Osteocyte (in vitro differentiated cells): Measurements from ENCODE around the gene TFDP1. TPM values are rescaled to one million over a fixed set of nuclear protein-coding genes. Genes with fewer than 3 reads are reported as not detected.

Experiments
- DNase-seq: peaks from one replicate; pipeline ENCODE4 v3.0.0; 2021; ENCODE audit warnings: mixed read lengths; ENCODE audit not compliant: unreplicated experiment; ENCODE audit errors: extremely low spot score
- H3K27ac Mint-ChIP-seq: one replicate; pipeline ENCODE4 v1.8.0; 2021; ENCODE audit warnings: mild to moderate bottlenecking, mixed read lengths; ENCODE audit not compliant: unreplicated experiment
- H3K27me3 Mint-ChIP-seq: one replicate; pipeline ENCODE4 v1.8.0; 2021; ENCODE audit warnings: mixed read lengths; ENCODE audit not compliant: unreplicated experiment
- H3K36me3 Mint-ChIP-seq: one replicate; pipeline ENCODE4 v1.8.0; 2021; ENCODE audit warnings: mixed read lengths; ENCODE audit not compliant: unreplicated experiment
- H3K4me1 Mint-ChIP-seq: one replicate; pipeline ENCODE4 v1.8.0; 2021; ENCODE audit warnings: mixed read lengths; ENCODE audit not compliant: unreplicated experiment
- H3K4me3 Mint-ChIP-seq: one replicate; pipeline ENCODE4 v1.8.0; 2021; ENCODE audit warnings: mild to moderate bottlenecking, moderate library complexity, mixed read lengths; ENCODE audit not compliant: unreplicated experiment
- H3K9me3 Mint-ChIP-seq: one replicate; pipeline ENCODE4 v1.8.0; 2021; ENCODE audit warnings: mixed read lengths; ENCODE audit not compliant: unreplicated experiment
- total RNA-seq: library from RNA; stranded (reverse); gene quantifications from 2 replicates; pipeline ENCODE4 v1.2.1, GENCODE V29; 2021
- TF ChIP-seq, protein P1 (sequence below): fragments of 200-600 bp; sonication (generic); IDR thresholded peaks from 2 replicates; pipeline ENCODE4 v1.5.0; 2021; ENCODE audit warnings: antibody characterized with exemption, mild to moderate bottlenecking, moderate library complexity

TFDP1 gene
- total RNA-seq, 1 donor from 2014 or later = 66.9 TPM

DNA sequence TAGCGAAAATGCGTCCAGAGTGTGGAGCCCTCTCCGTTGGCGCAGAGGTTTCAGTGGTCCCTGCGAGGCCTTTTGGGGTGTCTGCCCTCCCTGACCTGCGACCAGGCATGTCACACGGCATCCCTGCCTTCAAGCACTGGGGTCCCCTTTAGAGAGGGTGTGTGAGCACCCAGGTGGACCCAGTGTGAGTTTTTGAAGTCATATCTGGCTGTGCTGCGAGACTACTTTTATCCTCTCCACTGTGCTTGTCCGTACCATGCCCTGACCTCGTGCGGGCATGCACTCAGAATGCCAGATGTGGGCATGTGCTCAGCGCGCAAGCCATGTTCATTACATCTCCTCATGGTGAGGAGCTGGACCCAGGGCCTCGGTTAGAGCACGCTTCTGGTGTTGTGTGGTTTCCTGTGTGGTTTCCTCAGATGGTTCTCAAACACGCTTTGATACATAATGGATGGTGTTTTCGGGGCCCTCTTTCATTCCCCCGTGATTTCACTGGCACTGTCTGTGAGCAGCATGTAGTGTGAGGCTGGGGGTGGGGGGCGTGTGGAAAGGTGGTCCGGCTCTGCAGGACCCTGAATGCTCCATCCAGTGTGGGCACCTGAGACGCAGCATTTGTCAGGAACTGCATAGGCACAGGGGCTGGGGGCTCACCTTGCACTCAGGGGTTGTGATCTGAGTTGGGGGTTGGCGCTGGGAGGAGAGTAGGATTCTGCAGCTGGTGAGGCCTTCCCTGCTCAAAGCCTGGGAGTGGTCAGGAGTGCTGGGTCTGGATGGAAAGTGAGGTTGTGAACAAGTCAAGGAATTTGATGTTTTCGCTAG is 2.3 kb downstream of the TFDP1 start:
- TF ChIP-seq, protein P1, sequence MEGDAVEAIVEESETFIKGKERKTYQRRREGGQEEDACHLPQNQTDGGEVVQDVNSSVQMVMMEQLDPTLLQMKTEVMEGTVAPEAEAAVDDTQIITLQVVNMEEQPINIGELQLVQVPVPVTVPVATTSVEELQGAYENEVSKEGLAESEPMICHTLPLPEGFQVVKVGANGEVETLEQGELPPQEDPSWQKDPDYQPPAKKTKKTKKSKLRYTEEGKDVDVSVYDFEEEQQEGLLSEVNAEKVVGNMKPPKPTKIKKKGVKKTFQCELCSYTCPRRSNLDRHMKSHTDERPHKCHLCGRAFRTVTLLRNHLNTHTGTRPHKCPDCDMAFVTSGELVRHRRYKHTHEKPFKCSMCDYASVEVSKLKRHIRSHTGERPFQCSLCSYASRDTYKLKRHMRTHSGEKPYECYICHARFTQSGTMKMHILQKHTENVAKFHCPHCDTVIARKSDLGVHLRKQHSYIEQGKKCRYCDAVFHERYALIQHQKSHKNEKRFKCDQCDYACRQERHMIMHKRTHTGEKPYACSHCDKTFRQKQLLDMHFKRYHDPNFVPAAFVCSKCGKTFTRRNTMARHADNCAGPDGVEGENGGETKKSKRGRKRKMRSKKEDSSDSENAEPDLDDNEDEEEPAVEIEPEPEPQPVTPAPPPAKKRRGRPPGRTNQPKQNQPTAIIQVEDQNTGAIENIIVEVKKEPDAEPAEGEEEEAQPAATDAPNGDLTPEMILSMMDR = no peak
- H3K9me3 Mint-ChIP-seq = no peaks in the 10 kb centered on the region
- no peaks in the 10 kb centered on the region for H3K27me3 Mint-ChIP-seq
- peaks cover 13% of the 10 kb centered on the region for H3K36me3 Mint-ChIP-seq
- peak overlapping the region; percentile 42 for H3K4me3 Mint-ChIP-seq
- H3K4me1 Mint-ChIP-seq = peaks cover 19% of the 10 kb centered on the region
- no peak overlapping the region for H3K27ac Mint-ChIP-seq
- peak; percentile 82 for DNase-seq

DNA sequence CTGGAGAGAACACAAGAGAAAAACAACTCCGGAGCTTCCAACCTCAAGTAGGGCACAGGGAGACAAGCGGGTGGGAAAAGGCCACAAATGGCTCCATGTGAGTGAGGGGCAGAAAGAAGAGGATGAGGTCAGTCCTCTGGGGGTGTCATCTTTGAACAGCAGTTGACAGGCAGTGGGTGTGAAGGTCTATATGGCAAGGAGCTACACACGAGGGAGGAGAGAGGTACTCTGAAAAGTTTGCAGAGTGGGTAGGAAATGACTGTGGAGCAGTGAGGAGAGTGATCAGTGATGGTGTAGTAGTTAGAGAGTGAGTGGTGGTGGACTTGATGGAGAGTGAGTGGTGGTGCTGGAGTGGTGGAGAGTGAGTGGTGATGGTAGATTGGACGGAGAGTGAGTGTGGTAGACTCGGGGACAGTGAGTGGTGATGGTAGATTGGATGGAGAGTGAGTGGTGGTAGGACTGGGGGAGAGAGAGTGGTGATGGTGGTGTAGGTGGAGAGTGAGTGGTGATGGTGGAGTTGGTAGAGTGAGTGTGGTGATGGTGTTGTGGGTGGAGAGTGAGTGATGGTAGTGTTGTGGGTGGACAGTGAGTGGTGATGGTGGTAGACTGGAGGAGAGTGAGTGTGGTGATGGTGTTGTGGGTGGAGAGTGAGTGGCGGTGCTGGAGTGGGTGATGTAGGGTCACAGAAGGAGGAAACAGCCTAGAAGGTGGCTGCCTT is 4.0 kb downstream of the TFDP1 start:
- H3K9me3 Mint-ChIP-seq = no peaks in the 10 kb centered on the region
- H3K27me3 Mint-ChIP-seq = no peaks in the 10 kb centered on the region
- H3K4me3 Mint-ChIP-seq = no peak overlapping the region
- DNase-seq = peak; percentile 63
- peaks cover 13% of the 10 kb centered on the region for H3K36me3 Mint-ChIP-seq
- peak overlapping the region; percentile 33 for H3K27ac Mint-ChIP-seq
- peaks cover 19% of the 10 kb centered on the region for H3K4me1 Mint-ChIP-seq
- TF ChIP-seq, protein P1 = no peak

DNA sequence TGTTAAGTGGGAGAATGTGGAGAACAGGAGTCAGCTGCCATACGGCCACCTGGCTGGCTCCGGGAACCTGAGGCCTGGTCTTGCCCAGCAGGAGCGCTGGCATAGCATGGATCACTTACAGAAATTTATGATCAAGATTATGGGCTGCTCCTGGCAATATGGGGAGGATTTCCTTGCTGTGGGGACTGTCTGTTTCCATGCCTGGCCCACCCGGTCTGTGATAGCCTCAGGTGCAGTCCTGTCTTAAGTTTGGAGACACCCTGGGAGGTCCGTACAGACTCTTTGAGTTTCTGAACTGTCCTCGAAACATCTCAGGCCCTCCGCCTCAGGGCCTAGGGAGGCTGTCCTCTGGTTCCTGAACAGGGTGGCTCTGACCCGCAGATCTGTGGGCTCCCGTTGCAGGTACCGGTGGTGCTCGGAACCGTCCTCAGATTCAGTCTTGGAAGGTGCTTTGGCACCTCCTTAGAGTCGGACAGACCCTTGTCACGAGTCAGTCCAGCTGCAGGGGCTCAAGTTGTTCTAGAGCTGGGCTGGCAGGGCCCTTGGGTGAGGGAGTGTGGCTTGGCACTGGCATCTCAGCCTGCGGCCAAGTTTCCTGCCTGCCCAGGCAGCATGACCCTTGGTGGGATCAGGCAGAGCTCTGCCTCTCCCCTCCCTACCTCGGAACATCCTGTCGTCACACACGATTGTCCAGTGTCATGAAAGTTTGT is 4.9 kb downstream of the TFDP1 start:
- Mint-ChIP-seq H3K9me3 (no peaks in the 10 kb centered on the region), H3K27ac (peak overlapping the region; percentile 31), H3K27me3 (no peaks in the 10 kb centered on the region), H3K4me1 (peaks cover 19% of the 10 kb centered on the region), H3K36me3 (peaks cover 13% of the 10 kb centered on the region), H3K4me3 (no peak overlapping the region)
- DNase-seq = peak; percentile 76
- TF ChIP-seq, protein P1 = no peak

DNA sequence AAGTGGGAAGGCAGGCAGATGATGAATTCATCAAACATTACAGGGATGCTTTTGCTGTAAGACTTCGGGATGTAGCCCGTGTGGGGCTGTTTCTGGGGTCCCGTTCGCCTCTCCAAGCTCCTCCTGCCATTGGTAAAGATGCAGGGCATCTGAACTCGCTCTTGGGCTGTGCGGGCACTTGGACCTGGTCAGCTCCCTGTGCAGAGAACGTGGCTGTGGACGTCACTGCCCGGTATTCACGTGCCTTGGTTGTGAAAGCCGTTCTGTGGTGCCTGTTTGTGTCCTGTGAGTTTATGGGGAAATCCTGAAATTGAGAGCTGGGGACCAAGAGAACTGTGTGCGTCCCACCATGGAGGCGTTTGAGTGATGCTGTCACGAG is 5.4 kb downstream of the TFDP1 start:
- peaks cover 19% of the 10 kb centered on the region for H3K4me1 Mint-ChIP-seq
- H3K27ac Mint-ChIP-seq = peak overlapping the region; percentile 31
- no peaks in the 10 kb centered on the region for H3K27me3 Mint-ChIP-seq
- H3K36me3 Mint-ChIP-seq = peaks cover 17% of the 10 kb centered on the region
- no peak overlapping the region for H3K4me3 Mint-ChIP-seq
- TF ChIP-seq, protein P1 = no peak
- DNase-seq = peak; percentile 75
- no peaks in the 10 kb centered on the region for H3K9me3 Mint-ChIP-seq
